H9 (cell line): Measurements from ENCODE around the gene NCOA1. TPM values are rescaled to one million over a fixed set of nuclear protein-coding genes. Genes with fewer than 3 reads are reported as not detected.

Experiments
- DNase-seq: peaks from one replicate; pipeline ENCODE4 v3.0.0-alpha.2; 2017
- H2AFZ ChIP-seq: one replicate; pipeline ENCODE4 v1.6.1; 2013; ENCODE audit warnings: mild to moderate bottlenecking, low read length, control low read depth, moderate library complexity
- H2AK5ac ChIP-seq: 2 replicates; pipeline ENCODE4 v1.6.1; 2013; ENCODE audit warnings: low read length, control low read depth, mixed read lengths; ENCODE audit not compliant: insufficient read length
- H2BK120ac ChIP-seq: one replicate; pipeline ENCODE4 v1.6.1; 2013; ENCODE audit warnings: low read depth, mild to moderate bottlenecking, low read length, control low read depth, inconsistent platforms; ENCODE audit not compliant: poor library complexity, severe bottlenecking
- H2BK12ac ChIP-seq: 2 replicates; pipeline ENCODE4 v1.6.1; 2013; ENCODE audit warnings: low read length, control low read depth, mixed read lengths, low read depth; ENCODE audit not compliant: insufficient read length
- H2BK15ac ChIP-seq: 2 replicates; pipeline ENCODE4 v1.6.1; 2013; ENCODE audit warnings: low read depth, low read length, control low read depth
- H2BK20ac ChIP-seq: one replicate; pipeline ENCODE4 v1.6.1; 2013; ENCODE audit warnings: low read depth, mild to moderate bottlenecking, low read length, control low read depth, inconsistent platforms; ENCODE audit not compliant: poor library complexity, severe bottlenecking
- H2BK5ac ChIP-seq: 2 replicates; pipeline ENCODE4 v1.6.1; 2013; ENCODE audit warnings: low read length, control low read depth, mixed read lengths; ENCODE audit not compliant: insufficient read length
- H3K14ac ChIP-seq: 2 replicates; pipeline ENCODE4 v1.6.1; 2013; ENCODE audit warnings: low read length, control low read depth; ENCODE audit not compliant: insufficient read depth
- H3K18ac ChIP-seq: 2 replicates; pipeline ENCODE4 v1.6.1; 2013; ENCODE audit warnings: low read depth, mild to moderate bottlenecking, mixed read lengths, low read length, control low read depth; ENCODE audit not compliant: insufficient read length
- H3K23ac ChIP-seq: 2 replicates; pipeline ENCODE4 v1.6.1; 2013; ENCODE audit warnings: low read length, control low read depth, mixed read lengths, low read depth; ENCODE audit not compliant: insufficient read length
- H3K23me2 ChIP-seq: 2 replicates; pipeline ENCODE4 v1.6.1; 2013; ENCODE audit warnings: low read depth, mild to moderate bottlenecking, mixed read lengths, low read length, control low read depth; ENCODE audit not compliant: insufficient read length, poor library complexity, severe bottlenecking
- H3K27ac ChIP-seq: 2 replicates; pipeline ENCODE4 v1.5.1; 2013; ENCODE audit warnings: low read length, control low read depth, mixed read lengths, low read depth; ENCODE audit not compliant: insufficient read length
- H3K27me3 ChIP-seq: 2 replicates; pipeline ENCODE4 v1.6.1; 2013; ENCODE audit warnings: low read length, control low read depth, inconsistent platforms; ENCODE audit not compliant: insufficient read depth
- H3K4ac ChIP-seq: 2 replicates; pipeline ENCODE4 v1.6.1; 2013; ENCODE audit warnings: low read depth, mild to moderate bottlenecking, control low read depth, inconsistent platforms, low read length, moderate library complexity
- H3K4me1 ChIP-seq: 2 replicates; pipeline ENCODE4 v1.6.1; 2013; ENCODE audit warnings: low read length, control low read depth, inconsistent platforms; ENCODE audit not compliant: insufficient read depth
- H3K4me2 ChIP-seq: 2 replicates; pipeline ENCODE4 v1.6.1; 2013; ENCODE audit warnings: low read length, control low read depth, mixed read lengths; ENCODE audit not compliant: insufficient read length, insufficient read depth
- H3K56ac ChIP-seq: 2 replicates; pipeline ENCODE4 v1.6.1; 2013; ENCODE audit warnings: low read depth, mild to moderate bottlenecking, mixed read lengths, low read length, control low read depth; ENCODE audit not compliant: insufficient read length
- H3K79me1 ChIP-seq: 2 replicates; pipeline ENCODE4 v1.6.1; 2013; ENCODE audit warnings: low read depth, mild to moderate bottlenecking, moderate library complexity, low read length, control low read depth, inconsistent platforms; ENCODE audit not compliant: insufficient read depth, poor library complexity, severe bottlenecking
- H3K79me2 ChIP-seq: 2 replicates; pipeline ENCODE4 v1.6.1; 2013; ENCODE audit warnings: low read length, control low read depth, inconsistent platforms; ENCODE audit not compliant: insufficient read depth
- H3K9ac ChIP-seq: 2 replicates; pipeline ENCODE4 v1.6.1; 2013; ENCODE audit warnings: low read length, control low read depth, mixed read lengths; ENCODE audit not compliant: insufficient read length; ENCODE audit errors: extremely low read depth
- H3K9me3 ChIP-seq: one replicate; pipeline ENCODE4 v1.6.1; 2013; ENCODE audit warnings: low read depth, low read length, inconsistent platforms; ENCODE audit not compliant: control insufficient read depth
- H3T11ph ChIP-seq: one replicate; pipeline ENCODE4 v1.6.1; 2013; ENCODE audit warnings: mild to moderate bottlenecking, low read length, control low read depth, inconsistent platforms
- H4K20me1 ChIP-seq: one replicate; pipeline ENCODE4 v1.6.1; 2013; ENCODE audit not compliant: control insufficient read depth, insufficient read length, insufficient read depth
- H4K5ac ChIP-seq: 2 replicates; pipeline ENCODE4 v1.6.1; 2013; ENCODE audit warnings: low read depth, mild to moderate bottlenecking, mixed read lengths, low read length, control low read depth; ENCODE audit not compliant: insufficient read length
- H4K8ac ChIP-seq: replicated peaks from 2 replicates; pipeline ENCODE4 v1.6.1; 2013; ENCODE audit warnings: low read length, control low read depth, mixed read lengths, low read depth; ENCODE audit not compliant: insufficient read length
- H4K91ac ChIP-seq: 2 replicates; pipeline ENCODE4 v1.6.1; 2013; ENCODE audit warnings: low read depth, mild to moderate bottlenecking, moderate library complexity, mixed read lengths, low read length, control low read depth; ENCODE audit not compliant: insufficient read length
- H3K27ac Mint-ChIP-seq, 3 experiments: 2 replicates in 2 of 3; 3 replicates in 1 of 3; pipeline ENCODE4 v1.8.0; 2020 to 2021; ENCODE audit warnings: mixed read lengths in 3 of 3, mild to moderate bottlenecking in 1 of 3, moderate library complexity in 1 of 3
- H3K27me3 Mint-ChIP-seq: 2 replicates; pipeline ENCODE4 v1.8.0; 2021; ENCODE audit warnings: low read depth, mild to moderate bottlenecking, moderate library complexity, mixed read lengths
- H3K36me3 Mint-ChIP-seq, 3 experiments: 2 replicates in 2 of 3; 3 replicates in 1 of 3; pipeline ENCODE4 v1.8.0; 2020 to 2021; ENCODE audit warnings: low read depth in 3 of 3, mixed read lengths in 3 of 3; ENCODE audit not compliant: insufficient read depth in 1 of 3
- H3K4me1 Mint-ChIP-seq, 2 experiments: 2 replicates each; pipeline ENCODE4 v1.8.0; 2020; ENCODE audit warnings: mixed read lengths in 2 of 2
- H3K4me3 Mint-ChIP-seq, 2 experiments: 2 replicates in 1 of 2; 3 replicates in 1 of 2; pipeline ENCODE4 v1.8.0; 2020 to 2021; ENCODE audit warnings: mild to moderate bottlenecking in 2 of 2, mixed read lengths in 2 of 2, moderate library complexity in 1 of 2
- H3K9me3 Mint-ChIP-seq, 2 experiments: 2 replicates in 1 of 2; 3 replicates in 1 of 2; pipeline ENCODE4 v1.8.0; 2020; ENCODE audit warnings: mild to moderate bottlenecking in 2 of 2, mixed read lengths in 2 of 2, moderate library complexity in 1 of 2
- CTCF ChIP-seq: fragments of 200-600 bp; sonication (generic); conservative IDR thresholded peaks from 3 replicates; pipeline ENCODE4 v1.8.0; 2021; ENCODE audit warnings: antibody characterized with exemption, mild to moderate bottlenecking
- WGBS: extraction: QIAGEN DNeasy Blood & Tissue Kit; methylation state at CpG from one replicate; pipeline ENCODE4 v1.1.7; 2013; ENCODE audit warnings: missing lambda C conversion rate, low lambda C conversion rate, mixed read lengths; ENCODE audit not compliant: insufficient read length; ENCODE audit errors: extremely low coverage; 5-methylcytosine and 5-hydroxymethylcytosine counted together
- total RNA-seq: library from RNA; stranded (reverse); gene quantifications from 2 replicates; pipeline ENCODE4 v1.2.1, GENCODE V29; 2021

Gene NCOA1
- total RNA-seq, 1 experiment from 2014 or later: 14.8 TPM

DNA sequence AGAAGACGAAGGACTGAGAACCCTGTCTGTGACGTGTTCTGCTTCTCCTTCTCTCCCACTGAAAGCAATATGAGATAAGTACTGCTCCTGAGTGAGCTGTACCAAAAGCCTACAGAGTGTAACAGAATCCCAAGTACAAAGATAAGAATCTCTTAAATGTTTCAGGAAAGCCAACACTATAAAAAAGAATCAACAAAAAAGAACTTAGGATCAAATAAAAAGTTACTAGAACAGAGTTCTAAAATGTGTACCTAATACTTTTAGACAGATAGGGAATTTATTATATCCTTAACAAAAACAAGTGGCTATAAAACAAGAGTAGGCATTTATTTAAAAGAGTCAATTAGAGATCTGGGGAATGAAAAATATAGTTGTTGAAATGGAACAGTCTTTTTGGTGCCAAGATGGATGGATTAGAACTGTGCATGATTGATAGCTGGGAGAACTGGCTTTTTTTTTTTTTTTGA, 49.0 kb downstream of the NCOA1 start:
- Histone ChIP-seq H4K20me1 (no peaks in the 10 kb centered on the region), H3K27ac (no peak overlapping the region), H3K4me1 (no peaks in the 10 kb centered on the region), H3K18ac (no peak overlapping the region), H3K79me2 (no peaks in the 10 kb centered on the region), H3T11ph (no peak overlapping the region), H2BK15ac (no peak overlapping the region), H2BK20ac (no peak overlapping the region), H3K56ac (no peak overlapping the region), H3K9me3 (no peaks in the 10 kb centered on the region), H2BK12ac (no peak overlapping the region), H3K23me2 (no peaks in the 10 kb centered on the region), H3K4me2 (no peak overlapping the region), H3K14ac (no peak overlapping the region), H4K8ac (no peak overlapping the region), H2AFZ (no peak overlapping the region), H4K91ac (no peak overlapping the region), H3K4ac (no peak overlapping the region), H3K9ac (no peak overlapping the region), H2BK5ac (no peak overlapping the region), H3K79me1 (no peaks in the 10 kb centered on the region), H3K27me3 (no peaks in the 10 kb centered on the region), H2BK120ac (no peak overlapping the region), H4K5ac (no peak overlapping the region), H3K23ac (no peak overlapping the region), H2AK5ac (no peak overlapping the region)
- no peak for DNase-seq
- Mint-ChIP-seq H3K27me3 (no peaks in the 10 kb centered on the region), H3K9me3 (peaks cover 20 to 33% of the 10 kb centered on the region in 2 experiments), H3K4me1 (no peaks in the 10 kb centered on the region), H3K4me3 (no peak overlapping the region), H3K36me3 (peaks cover 5 to 22% (median 11%) of the 10 kb centered on the region in 3 experiments; a peak in 6 of 7 replicates), H3K27ac (no peak overlapping the region)
- WGBS: no CpG with 5 or more reads among the region's 2 CpGs
- no peak for TF ChIP-seq CTCF
